SJSA1 (cell line): ENCODE data around the gene SCCPDH. TPM values are rescaled to one million over a fixed set of nuclear protein-coding genes. Genes with fewer than 3 reads are reported as not detected.

Experiments used
- DNase-seq, 2 experiments: peaks; one replicate each; pipeline ENCODE4 v3.0.0-alpha.2; 2015 to 2020; ENCODE audit warnings: low spot score in 2 of 2, low read depth in 1 of 2
- H3K27ac ChIP-seq: fragments of 250-450 bp; sonication (Bioruptor Pico); 2 replicates; pipeline ENCODE4 v1.5.1; 2020; ENCODE audit warnings: mild to moderate bottlenecking, moderate library complexity
- H3K27me3 ChIP-seq: fragments of 250-450 bp; sonication (Bioruptor Pico); replicated peaks from 2 replicates; pipeline ENCODE4 v1.5.1; 2020; ENCODE audit warnings: mild to moderate bottlenecking, moderate library complexity
- H3K36me3 ChIP-seq: fragments of 250-450 bp; sonication (Bioruptor Pico); 2 replicates; pipeline ENCODE4 v1.5.1; 2020; ENCODE audit warnings: mild to moderate bottlenecking
- H3K4me1 ChIP-seq: fragments of 250-450 bp; sonication (Bioruptor Pico); replicated peaks from 2 replicates; pipeline ENCODE4 v1.6.1; 2021; ENCODE audit warnings: mild to moderate bottlenecking
- H3K4me3 ChIP-seq: fragments of 250-450 bp; sonication (Bioruptor Pico); 2 replicates; pipeline ENCODE4 v1.5.1; 2020; ENCODE audit warnings: mild to moderate bottlenecking
- H3K9me3 ChIP-seq: fragments of 250-450 bp; sonication (Bioruptor Pico); replicated peaks from 2 replicates; pipeline ENCODE4 v1.5.1; 2020; ENCODE audit warnings: mild to moderate bottlenecking
- total RNA-seq: library from RNA; depleted of rRNA; stranded (reverse); fragments of >200 nt; shearing (Covaris generic); gene quantifications from 2 replicates; pipeline ENCODE4 v1.2.3, GENCODE V29; 2014; rRNA removed

The SCCPDH gene, protein sequence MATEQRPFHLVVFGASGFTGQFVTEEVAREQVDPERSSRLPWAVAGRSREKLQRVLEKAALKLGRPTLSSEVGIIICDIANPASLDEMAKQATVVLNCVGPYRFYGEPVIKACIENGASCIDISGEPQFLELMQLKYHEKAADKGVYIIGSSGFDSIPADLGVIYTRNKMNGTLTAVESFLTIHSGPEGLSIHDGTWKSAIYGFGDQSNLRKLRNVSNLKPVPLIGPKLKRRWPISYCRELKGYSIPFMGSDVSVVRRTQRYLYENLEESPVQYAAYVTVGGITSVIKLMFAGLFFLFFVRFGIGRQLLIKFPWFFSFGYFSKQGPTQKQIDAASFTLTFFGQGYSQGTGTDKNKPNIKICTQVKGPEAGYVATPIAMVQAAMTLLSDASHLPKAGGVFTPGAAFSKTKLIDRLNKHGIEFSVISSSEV
- 45.5 and 53.5 TPM in 2 replicates for total RNA-seq

DNA sequence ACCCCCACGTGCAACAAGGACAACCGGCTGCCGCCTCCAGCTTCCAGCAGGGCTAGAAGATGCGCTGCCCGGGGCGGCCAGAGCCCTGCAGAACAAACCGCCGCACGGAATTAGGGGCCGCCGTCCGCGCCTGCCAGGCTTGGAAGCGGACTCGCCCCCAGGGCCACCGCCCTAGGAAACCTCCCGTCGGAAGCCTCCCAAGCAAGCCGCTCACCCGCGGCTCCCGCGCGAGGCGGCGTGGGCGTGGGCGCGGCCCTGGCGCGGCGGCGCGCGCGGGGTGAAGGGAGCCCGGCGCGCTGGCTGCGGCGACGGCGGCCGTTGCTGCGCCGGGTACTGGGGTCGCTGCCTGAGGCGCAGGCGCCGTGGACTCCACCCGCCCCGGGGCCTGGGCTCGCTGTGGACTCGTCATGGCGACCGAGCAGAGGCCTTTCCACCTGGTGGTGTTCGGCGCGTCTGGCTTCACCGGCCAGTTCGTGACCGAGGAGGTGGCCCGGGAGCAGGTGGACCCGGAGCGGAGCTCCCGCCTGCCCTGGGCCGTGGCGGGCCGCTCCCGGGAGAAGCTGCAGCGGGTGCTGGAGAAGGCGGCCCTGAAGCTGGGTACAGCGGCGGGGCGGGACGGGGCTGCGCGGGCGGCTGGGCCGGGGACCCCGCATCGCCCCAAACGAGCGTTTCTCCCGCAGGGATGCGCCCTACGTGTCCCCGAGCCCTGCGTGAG, at the start of gene SCCPDH:
TSS of gene SCCPDH (plus strand) at position 394 of the 715 bp plus-strand sequence. CDS start at position 408, 14 bp downstream.
- Histone ChIP-seq H3K36me3 (peaks cover 30% of the 10 kb centered on the region), H3K27me3 (0 out of 2 replicates have a peak, but pooled peaks cover 4% of the 10 kb centered on the region), H3K27ac (peak within 1 kb of the TSS; percentile 57), H3K4me1 (peaks cover 5% of the 10 kb centered on the region; the same call in 1 of the 2 replicates), H3K4me3 (peak within 1 kb of the TSS; percentile 92), H3K9me3 (0 out of 2 replicates have a peak, but pooled peaks cover 7% of the 10 kb centered on the region)
- DNase-seq = peak; percentile 74 to 79

DNA sequence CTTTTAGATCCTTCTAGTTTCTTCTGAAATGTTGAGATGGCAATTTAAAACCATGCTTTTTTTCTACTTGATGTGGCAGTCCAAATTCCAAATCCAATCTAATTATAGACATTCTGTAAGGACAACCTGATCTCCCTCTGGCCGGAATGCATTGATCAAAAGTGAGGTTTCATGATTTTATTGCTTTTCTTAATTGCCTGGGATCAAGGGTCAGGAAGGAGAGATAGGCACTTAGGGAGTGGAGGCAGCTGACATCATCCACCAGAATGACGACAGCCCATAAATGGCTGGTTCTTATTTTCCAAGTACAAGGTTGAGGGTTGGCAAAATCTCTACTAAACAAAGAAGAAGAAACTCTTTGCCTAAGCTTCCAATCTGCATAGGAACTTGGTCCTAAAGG, 46.4 kb upstream of the SCCPDH start:
- Histone ChIP-seq H3K9me3 (no peaks in the 10 kb centered on the region), H3K36me3 (no peaks in the 10 kb centered on the region)

DNA sequence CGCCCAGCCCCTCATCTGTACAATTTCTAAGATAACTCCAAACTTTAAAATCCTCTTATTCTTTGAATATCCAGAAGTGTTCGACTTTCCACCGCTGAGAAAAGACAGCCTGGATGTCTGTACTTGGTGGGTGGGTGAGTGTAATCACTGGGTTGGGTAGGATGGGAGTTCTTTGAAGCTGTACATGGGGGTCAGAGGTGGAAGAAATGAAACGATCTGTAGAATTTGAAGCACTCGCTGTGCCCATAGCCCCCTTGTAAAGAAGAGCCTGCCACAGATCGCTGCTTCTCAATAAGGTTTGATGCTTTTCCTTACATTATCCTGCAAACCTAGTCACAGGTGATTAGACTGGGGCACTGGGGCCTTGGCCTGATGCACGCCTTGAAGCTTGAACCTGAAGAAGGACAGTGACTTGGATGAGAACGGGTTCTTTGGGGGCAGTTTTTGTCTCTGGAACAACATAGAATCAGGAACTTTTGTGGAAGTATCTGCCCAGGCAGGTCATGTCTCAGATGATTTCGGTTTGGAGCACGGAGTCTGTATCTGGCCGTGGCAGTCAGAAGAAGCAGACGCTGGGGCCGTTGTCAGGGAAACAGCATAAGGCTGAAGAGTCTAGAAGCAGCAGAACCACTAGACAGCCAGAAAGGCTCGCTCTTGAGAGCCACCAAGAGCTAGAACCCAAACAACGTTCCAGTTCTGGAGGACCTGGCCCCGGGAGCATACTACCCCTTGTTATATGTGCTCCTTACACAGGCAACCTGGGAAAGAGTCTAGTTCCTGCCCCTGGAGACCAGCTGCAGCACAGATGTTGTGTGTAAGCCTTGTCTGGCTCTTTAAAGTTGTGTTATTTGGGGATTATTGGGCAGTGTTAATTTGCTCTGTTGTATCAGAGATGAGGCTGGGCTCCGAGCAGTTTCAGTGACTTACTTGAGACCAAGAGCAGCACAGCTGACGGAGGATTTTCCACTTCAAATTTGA, 45.1 kb upstream of the SCCPDH start:
- Histone ChIP-seq H3K36me3 (no peaks in the 10 kb centered on the region), H3K4me3 (no peak overlapping the region), H3K9me3 (no peaks in the 10 kb centered on the region), H3K4me1 (no peaks in the 10 kb centered on the region), H3K27me3 (no peaks in the 10 kb centered on the region), H3K27ac (no peak overlapping the region)
- DNase-seq = no peak

More for the DNA sequence above, 46.4 kb upstream of the SCCPDH start:
- no peak for DNase-seq
- no peaks in the 10 kb centered on the region for H3K4me1 ChIP-seq
- no peak overlapping the region for H3K4me3 ChIP-seq
- H3K27ac ChIP-seq = no peak overlapping the region
- no peaks in the 10 kb centered on the region for H3K27me3 ChIP-seq

DNA sequence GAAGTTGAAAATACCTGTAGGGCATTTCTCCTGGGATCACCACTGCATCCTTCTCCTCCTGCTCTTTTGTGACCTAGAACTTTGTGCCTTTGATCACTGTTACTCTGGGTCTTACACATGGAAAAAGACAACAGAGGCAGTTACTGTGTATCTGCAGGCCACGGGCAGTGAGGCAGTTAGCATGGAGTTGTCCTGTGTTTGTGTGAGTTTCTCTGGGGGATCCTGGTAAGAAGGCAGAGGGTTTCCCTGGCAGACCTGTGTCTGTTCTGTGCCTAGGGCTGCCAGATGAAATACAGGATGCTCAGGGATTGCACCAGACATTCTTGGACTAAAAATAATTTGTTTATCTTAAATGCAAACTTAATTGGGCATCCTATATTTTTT, 44.4 kb upstream of the SCCPDH start:
- H3K27me3 ChIP-seq = no peaks in the 10 kb centered on the region
- no peak overlapping the region for H3K27ac ChIP-seq
- peak in 1 of 2 experiments; percentile 5 for DNase-seq
- no peaks in the 10 kb centered on the region for H3K4me1 ChIP-seq
- H3K4me3 ChIP-seq = no peak overlapping the region
- H3K9me3 ChIP-seq = no peaks in the 10 kb centered on the region
- H3K36me3 ChIP-seq = no peaks in the 10 kb centered on the region

DNA sequence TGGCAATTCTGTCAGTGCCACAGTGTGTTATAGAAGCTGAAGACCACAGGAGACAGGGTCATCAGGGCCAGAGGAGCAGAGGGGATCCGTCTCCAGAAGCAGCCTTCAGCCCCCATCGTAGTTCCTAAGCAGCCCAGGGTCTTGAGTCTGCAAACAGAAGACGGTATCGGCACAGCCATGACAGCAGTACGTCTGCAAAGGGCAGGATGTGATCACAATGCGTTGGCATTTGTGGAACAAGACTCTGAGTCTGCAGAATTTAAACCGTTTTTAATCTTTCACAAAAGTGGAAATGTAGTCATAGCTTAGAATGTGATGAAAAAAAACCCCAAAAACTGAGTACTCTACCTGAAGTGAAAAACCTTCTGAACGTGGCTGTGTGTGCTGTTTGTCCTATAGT, 44.0 kb upstream of the SCCPDH start:
- no peak for DNase-seq
- no peaks in the 10 kb centered on the region for H3K4me1 ChIP-seq
- H3K9me3 ChIP-seq = no peaks in the 10 kb centered on the region
- no peaks in the 10 kb centered on the region for H3K36me3 ChIP-seq
- no peak overlapping the region for H3K4me3 ChIP-seq
- no peak overlapping the region for H3K27ac ChIP-seq
- no peaks in the 10 kb centered on the region for H3K27me3 ChIP-seq

DNA sequence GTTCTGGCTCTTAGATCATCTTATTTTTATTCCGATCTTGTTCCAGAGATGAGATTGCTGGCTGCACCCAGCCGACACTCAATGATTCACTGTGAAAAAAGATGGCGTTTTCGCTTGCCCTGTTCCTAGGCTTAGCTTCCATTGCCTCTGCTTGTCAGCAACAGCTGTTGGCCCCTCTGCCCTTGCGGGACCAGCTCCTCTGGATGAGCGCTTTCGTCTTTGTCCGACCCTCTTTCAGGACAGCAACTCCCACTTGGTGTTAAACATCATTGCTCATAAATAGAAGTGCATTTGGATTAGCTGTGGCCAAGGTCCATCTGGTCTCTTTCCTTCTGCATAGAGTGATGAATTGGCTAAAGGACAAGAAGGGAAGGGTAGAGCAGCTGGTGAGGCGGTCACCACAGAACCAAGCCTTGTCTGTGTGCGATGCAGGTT, 43.5 kb upstream of the SCCPDH start:
- no peaks in the 10 kb centered on the region for H3K27me3 ChIP-seq
- DNase-seq = peak in 1 of 2 experiments; percentile 15
- H3K4me3 ChIP-seq = no peak overlapping the region
- H3K36me3 ChIP-seq = no peaks in the 10 kb centered on the region
- H3K27ac ChIP-seq = no peak overlapping the region
- H3K9me3 ChIP-seq = no peaks in the 10 kb centered on the region
- no peaks in the 10 kb centered on the region for H3K4me1 ChIP-seq

DNA sequence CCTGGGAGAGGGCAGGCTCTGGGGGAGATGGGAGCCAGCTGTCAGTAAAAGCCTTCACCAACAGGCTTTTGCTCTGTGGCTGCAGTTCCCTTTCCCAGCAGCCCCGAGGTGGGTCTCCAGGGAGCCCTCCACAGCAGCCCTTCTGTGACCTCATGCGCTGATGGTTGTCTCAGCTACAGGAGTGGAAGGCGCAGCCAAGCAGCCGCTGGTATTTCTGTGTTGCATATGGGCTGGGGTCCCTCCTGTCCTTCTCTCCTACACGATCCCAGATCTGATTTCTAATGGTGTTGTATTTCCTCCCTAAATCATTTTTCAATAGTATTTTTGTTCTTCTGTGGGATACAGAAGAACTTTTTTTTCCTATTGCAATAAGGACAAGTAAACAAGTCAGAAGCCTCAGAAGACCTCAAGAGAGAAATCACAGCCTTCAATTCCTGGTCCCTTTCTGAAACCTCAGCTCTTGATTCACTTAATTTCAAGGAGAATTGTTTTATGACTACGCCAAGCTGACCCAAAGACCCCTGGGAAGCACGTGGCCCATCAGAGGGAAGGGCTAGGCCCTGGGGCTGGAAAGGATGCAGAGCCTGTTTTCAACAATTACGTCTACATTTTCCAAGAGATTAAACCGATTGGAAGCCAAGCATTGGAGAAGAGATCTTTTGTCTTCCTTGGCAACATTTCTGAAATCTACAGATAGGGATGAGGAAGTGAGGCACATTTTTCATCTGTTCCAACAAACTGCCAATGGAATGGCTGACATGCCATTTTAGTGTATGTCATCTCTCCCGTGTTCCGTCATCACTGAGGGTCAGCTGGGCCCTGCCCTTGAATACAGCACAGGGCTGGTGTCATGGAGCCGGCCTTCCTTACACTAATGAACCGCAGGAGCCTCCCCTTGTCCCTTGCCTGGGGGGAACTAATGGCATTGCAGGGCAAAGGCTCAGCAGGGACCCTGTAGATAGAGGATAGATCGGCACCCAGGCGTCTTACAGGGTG, 42.0 kb upstream of the SCCPDH start:
- Histone ChIP-seq H3K27me3 (no peaks in the 10 kb centered on the region), H3K4me1 (no peaks in the 10 kb centered on the region), H3K27ac (no peak overlapping the region), H3K9me3 (no peaks in the 10 kb centered on the region), H3K36me3 (no peaks in the 10 kb centered on the region), H3K4me3 (no peak overlapping the region)
- DNase-seq = no peak

DNA sequence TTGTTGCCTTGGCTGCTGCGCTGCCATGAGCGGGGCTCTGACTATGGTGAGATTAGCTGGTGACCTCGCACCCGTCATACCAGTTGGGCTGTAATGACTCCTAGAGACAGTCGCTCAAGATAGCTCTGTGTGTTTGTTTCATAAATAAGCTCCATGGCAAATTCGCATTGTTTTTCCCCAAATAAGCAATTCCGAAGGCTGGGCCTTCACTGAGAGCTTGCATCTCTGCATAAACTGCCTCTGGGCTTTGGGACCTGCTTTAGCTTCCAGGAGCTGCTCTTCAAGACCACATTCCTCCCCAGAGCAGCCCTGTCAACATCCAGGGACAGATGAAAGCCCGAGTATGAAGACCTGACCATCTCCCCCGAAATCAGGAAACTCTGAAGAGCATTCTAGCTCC, 40.7 kb upstream of the SCCPDH start:
- no peak for DNase-seq
- Histone ChIP-seq H3K36me3 (no peaks in the 10 kb centered on the region), H3K9me3 (no peaks in the 10 kb centered on the region), H3K27ac (no peak overlapping the region), H3K27me3 (no peaks in the 10 kb centered on the region), H3K4me3 (no peak overlapping the region), H3K4me1 (no peaks in the 10 kb centered on the region)

DNA sequence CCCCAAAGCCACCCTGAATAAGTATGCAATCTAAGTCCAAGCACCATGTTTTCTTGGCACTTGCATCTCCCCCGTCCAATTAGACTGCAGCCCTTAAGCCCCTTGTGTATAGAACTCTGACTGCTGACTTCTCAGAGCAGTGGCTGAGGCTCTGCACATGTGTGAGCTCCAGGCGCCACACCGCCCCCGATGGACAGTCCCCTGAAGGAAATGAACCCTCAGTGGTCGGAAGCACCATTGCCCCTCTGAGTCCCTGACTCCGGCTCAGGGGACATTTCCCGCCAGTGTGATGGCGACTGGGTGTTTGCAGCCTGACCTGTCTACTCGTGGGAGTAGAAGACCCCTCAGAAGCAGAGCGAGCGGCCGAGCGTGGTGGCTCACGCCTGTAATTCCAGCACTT, 37.2 kb upstream of the SCCPDH start:
- no peak overlapping the region for H3K27ac ChIP-seq
- H3K36me3 ChIP-seq = no peaks in the 10 kb centered on the region
- H3K4me1 ChIP-seq = no peaks in the 10 kb centered on the region
- H3K9me3 ChIP-seq = no peaks in the 10 kb centered on the region
- H3K4me3 ChIP-seq = no peak overlapping the region
- no peaks in the 10 kb centered on the region for H3K27me3 ChIP-seq
- DNase-seq = no peak

DNA sequence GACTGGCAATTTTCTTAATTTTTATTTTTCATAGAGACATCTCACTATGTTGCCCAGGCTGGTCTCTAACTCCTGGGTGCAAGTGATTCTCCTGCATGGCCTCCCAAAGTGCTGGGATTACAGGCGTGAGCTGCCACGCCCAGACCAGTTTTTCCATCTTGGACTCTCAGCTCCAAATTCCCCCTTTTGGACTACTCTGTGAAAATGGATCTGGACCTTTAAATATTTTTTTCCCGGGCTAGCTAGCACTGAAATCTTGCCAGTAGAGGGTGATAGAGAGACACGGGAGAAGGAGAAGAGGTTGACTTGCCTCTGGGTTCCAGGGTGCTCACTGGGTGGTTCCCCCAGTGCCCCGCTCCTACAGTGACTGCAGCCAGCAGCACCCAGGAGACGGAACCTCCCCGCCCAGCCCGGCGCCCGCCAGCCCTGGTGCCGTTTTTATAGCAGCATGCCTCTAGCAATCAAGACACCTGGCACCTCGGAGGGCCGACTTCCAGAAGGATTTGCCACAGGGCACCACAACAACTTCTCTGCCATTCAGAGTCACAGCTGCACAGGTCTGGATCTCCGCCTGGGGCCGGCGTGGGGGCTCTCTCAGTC, 34.7 kb upstream of the SCCPDH start:
- Histone ChIP-seq H3K9me3 (no peaks in the 10 kb centered on the region), H3K27ac (no peak overlapping the region), H3K4me3 (peak overlapping the region; percentile 24), H3K36me3 (no peaks in the 10 kb centered on the region), H3K27me3 (no peaks in the 10 kb centered on the region), H3K4me1 (no peaks in the 10 kb centered on the region)
- peak; percentile 67 to 76 for DNase-seq

DNA sequence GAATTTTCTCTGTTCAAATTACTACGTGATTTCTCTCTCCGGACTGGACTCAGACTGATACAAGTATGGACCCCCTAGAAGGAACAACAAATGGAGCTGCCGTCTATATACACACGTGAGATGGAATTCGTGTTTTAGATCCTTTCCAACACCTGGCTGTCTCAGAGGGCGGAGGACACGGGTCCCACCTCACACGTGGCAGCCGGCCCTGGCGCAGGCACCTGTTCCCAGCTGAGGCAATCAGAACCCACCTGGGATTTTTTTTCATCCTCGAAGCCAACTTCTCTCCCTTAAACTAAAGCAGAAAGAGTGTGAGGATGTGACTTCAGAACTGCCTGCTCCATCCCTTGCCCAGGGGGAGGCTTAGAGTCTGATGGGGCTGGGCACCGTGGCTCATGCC, 34.1 kb upstream of the SCCPDH start:
- Histone ChIP-seq H3K4me3 (no peak overlapping the region), H3K36me3 (no peaks in the 10 kb centered on the region), H3K4me1 (no peaks in the 10 kb centered on the region), H3K27me3 (no peaks in the 10 kb centered on the region), H3K27ac (no peak overlapping the region), H3K9me3 (no peaks in the 10 kb centered on the region)
- DNase-seq = no peak
